Urinary bladder (tissue), 4 donors: ENCODE results near the gene C11orf16. TPM values are rescaled to one million over a fixed set of nuclear protein-coding genes. Genes with fewer than 3 reads are reported as not detected.
"Not testable (repeated sequence)": the region's sequence is repeated elsewhere in the genome, so short reads cannot be mapped to it uniquely, and the experiment has no call there.

Experiments used
- DNase-seq: peaks from one replicate; pipeline ENCODE4 v3.0.0-alpha.2; 2015; ENCODE audit errors: extremely low spot score
- H3K27ac ChIP-seq: one replicate; pipeline ENCODE4 v1.5.1; 2013; ENCODE audit warnings: low read depth, mild to moderate bottlenecking, moderate library complexity
- H3K36me3 ChIP-seq: one replicate; pipeline ENCODE4 v1.6.1; 2013; ENCODE audit warnings: mild to moderate bottlenecking, moderate library complexity; ENCODE audit not compliant: insufficient read depth
- H3K4me1 ChIP-seq: one replicate; pipeline ENCODE4 v1.6.1; 2013; ENCODE audit warnings: mild to moderate bottlenecking, moderate library complexity; ENCODE audit not compliant: insufficient read depth
- H3K4me3 ChIP-seq: one replicate; pipeline ENCODE4 v1.5.1; 2013; ENCODE audit warnings: low read depth, low read length
- WGBS: extraction: QIAGEN DNeasy Blood & Tissue Kit; methylation state at CpG from one replicate; pipeline ENCODE4 v1.1.7; 2013; 5-methylcytosine and 5-hydroxymethylcytosine counted together
- polyA plus RNA-seq: library from polyadenylated mRNA; stranded (reverse); fragments of 200-250 nt; gene quantifications from one replicate; pipeline ENCODE4 v1.2.3, GENCODE V29; 2013
- small RNA-seq: library from RNA; depleted of rRNA; stranded (forward); fragments of <200 nt; gene quantifications from one replicate; pipeline ENCODE3, GENCODE V24; 2014
- total RNA-seq: library from RNA; depleted of rRNA; stranded (reverse); fragments of >200 nt; gene quantifications from one replicate; pipeline ENCODE4 v1.2.3, GENCODE V29; 2014
- donor health status: healthy with polysubstance abuse.
- donor health status: healthy.

Gene C11orf16
- total and polyA plus RNA-seq, 2 donors, result not detected

DNA sequence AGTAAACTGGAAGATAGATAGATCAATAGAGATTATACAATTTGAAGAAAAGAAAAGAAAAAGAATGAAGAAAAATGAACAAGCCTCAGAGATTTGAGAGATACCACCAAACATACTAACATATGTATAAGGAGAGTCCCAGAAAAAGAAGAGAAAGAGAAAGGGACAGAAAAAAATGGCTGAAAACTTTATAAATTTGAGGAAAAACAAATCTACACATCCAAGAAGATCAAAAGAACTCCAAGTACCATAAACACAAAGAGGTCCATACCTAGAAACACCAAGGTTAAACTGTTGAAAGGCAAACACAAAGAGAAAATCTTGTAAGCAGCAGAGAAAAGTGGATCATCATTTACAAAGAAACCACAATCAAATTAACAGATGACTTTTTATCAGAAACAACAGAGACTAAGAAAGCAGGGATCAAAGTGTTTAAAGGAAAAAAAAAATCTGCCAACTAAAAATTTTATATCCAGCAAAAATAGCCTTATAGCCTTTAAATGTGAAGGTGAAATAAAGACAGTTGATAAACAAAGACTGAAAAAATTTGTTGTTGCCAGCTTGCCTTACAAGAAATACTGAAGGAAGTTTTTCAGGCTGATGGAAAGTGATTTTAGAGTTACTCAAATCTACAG, 33.5 kb downstream of the C11orf16 start:
- Histone ChIP-seq H3K4me3 (no peak overlapping the region), H3K27ac (no peak overlapping the region), H3K36me3 (no peaks in the 10 kb centered on the region), H3K4me1 (no peaks in the 10 kb centered on the region)
- DNase-seq, result no peak

DNA sequence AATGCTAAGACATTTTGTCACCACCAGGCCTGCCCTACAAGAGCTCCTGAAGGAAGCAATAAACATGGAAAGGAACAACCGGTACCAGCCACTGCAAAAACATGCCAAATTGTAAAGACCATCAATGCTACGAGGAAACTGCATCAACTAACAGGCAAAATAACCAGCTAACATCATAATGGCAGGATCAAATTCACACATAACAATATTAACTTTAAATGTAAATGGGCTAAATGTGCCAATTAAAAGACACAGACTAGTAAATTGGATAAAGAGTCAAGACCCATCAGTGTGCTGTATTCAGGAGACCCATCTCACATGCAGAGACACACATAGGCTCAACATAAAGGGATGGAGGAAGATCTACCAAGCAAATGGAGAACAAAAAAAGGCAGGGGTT, 41.6 kb downstream of the C11orf16 start:
- H3K36me3 ChIP-seq, H3K4me3 ChIP-seq, DNase-seq, H3K27ac ChIP-seq, H3K4me1 ChIP-seq: not testable (repeated sequence)
- 82% methylated on average over 2 of the region's 2 CpGs for WGBS

DNA sequence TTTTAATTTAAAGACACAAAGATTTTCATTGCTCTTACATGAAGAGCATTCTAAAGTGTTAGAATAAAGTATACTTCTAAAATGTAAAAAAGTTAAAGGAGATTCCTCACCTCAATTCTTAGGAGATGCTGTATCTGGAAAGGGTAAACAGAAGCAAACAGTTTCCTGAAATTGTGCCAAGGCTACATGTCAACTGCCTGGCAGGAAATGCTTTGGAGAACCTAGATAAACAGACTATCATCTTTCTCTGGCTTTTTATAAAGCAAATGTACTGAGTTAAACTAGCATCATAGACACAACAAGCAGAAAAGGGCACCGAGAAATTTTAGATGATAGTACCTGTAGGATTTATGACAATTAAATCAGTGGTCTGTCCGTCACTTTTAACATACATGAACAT, 46.4 kb downstream of the C11orf16 start:
- Histone ChIP-seq H3K4me3 (no peak overlapping the region), H3K4me1 (no peaks in the 10 kb centered on the region), H3K36me3 (no peaks in the 10 kb centered on the region), H3K27ac (no peak overlapping the region)
- DNase-seq, result no peak
- 47% methylated on average over 2 of the region's 2 CpGs for WGBS

DNA sequence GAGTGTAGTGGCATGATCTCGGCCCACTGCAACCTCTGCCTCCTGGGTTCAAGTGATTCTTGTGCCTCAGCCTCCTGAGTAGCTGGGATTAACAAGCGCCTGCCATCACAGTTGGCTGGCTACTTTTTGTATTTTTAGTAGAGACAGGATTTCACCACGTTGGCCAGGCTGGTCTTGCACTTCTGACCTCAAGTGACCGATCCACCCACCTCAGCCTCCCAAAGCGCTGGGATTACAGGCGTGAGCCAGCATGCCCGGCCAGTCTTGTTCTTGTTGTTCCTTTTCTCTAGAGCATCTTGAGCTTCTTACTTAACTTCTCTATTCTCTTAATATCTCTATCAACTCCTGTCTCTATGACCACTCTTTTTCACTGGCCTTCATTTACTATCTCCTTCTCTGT, 51.2 kb downstream of the C11orf16 start:
- not testable (repeated sequence) for DNase-seq, H3K4me1 ChIP-seq, H3K36me3 ChIP-seq, H3K4me3 ChIP-seq, H3K27ac ChIP-seq
- 86% methylated on average over 7 of the region's 7 CpGs for WGBS

DNA sequence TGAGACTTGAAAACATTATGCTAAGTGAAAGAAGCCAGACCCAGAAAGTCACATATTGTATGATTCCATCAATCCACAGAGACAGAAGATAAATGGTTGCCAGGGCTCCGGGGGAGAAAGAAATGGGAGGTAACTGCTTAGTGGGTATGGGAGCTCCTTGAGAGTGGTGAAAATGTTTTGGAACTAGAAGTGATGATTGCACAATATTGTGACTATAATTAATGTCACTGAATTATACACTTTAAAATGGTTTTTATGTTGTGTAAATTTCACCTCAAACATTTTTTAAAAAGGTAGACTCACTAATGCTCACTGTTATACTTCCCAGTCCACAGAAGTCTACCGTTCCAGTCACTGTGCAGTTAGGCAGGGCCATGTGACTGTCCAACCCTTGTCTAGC, 54.0 kb downstream of the C11orf16 start:
- Histone ChIP-seq H3K4me3 (no peak overlapping the region), H3K27ac (no peak overlapping the region), H3K36me3 (no peaks in the 10 kb centered on the region), H3K4me1 (no peaks in the 10 kb centered on the region)
- no peak for DNase-seq
- WGBS, result 89% methylated on average over 2 of the region's 2 CpGs

DNA sequence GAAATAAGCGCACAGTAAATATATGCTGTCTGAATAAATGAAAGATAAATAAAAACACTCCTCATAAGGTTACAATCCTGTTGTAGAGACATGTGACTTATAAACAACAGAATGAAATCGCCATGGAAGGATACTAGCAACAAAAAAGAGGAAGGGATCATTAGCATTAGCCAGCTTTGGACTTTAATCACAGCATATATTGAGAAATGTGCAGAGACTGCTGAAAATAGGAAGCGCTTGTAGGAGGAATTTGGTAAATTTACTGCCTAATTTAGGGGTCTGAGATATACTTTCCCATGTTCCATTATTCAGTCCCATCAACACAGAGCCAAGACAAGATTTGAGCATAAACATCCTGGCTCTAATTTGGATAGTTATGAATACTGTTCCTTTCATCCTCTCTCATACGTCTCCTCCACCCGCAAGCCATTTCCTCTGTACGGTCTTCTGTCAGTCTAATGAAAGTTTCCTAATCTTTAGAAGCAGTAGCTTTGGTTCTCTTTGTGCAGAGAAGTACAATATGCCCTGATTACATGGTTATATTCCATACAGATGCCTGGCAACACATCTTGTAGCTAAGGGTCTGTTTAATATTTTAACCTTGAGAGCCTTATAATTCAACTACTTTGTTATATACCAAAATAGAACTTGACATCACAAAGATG, 58.9 kb downstream of the C11orf16 start:
- WGBS, result 56% methylated on average over 6 of the region's 6 CpGs
- Histone ChIP-seq H3K36me3 (no peaks in the 10 kb centered on the region), H3K4me1 (no peaks in the 10 kb centered on the region), H3K4me3 (no peak overlapping the region), H3K27ac (no peak overlapping the region)
- no peak for DNase-seq

DNA sequence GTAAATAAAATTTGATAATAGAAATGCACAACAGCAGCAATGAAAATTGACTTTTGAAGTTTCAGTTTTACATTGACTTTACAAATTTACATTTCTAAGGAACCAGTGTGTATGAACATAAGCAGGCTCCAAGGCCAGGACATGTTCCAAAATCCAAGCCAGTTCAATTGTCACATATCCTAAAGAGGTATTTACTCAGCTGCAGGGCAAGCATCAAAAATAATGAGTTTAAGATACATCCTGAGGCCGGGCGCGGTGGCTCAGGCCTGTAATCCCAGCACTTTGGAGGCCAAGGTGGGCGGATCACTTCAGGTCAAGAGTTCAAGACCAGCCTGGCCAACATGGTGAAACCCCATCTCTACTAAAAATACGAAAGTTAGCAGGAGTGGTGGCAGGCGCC, 60.8 kb downstream of the C11orf16 start:
- no peak overlapping the region for H3K4me3 ChIP-seq
- H3K36me3 ChIP-seq, result no peaks in the 10 kb centered on the region
- H3K27ac ChIP-seq, result no peak overlapping the region
- no peak for DNase-seq
- H3K4me1 ChIP-seq, result no peaks in the 10 kb centered on the region
- WGBS, result 63% methylated on average over 6 of the region's 6 CpGs

DNA sequence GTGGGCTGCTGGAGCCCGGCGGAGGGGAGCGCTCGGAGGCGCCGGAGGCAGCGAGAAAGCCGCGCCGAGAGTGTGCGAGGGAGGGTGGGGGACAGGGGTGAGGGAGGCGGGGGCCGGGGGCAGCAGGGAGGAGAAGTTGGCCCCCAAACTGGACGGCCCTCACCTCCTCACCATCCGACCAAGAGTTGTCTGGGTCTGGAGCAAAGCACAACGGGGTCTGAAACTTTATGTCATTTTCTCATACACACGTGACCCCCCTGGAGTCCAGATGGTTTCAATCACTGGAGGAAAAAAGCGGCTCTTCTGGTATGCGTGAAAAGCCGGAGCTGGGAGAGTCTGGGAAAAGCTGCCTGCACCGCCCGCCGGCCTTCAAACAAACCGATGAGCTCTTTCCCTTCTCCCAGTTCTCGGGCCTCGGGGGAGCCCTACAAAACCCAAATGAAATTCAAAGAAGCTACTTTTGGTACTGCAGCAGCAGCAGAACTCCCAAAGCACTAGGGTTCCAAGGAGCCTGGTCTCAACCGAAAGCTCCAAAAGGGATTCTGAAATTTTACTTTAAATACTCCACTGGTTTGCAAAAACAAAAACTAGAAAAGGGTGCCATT, 61.5 kb downstream of the C11orf16 start:
- 2% methylated on average over 27 of the region's 27 CpGs for WGBS
- Histone ChIP-seq H3K36me3 (no peaks in the 10 kb centered on the region), H3K4me3 (peak overlapping the region; percentile 92), H3K4me1 (no peaks in the 10 kb centered on the region), H3K27ac (peak overlapping the region; percentile 89)
- DNase-seq, result peak; percentile 93

DNA sequence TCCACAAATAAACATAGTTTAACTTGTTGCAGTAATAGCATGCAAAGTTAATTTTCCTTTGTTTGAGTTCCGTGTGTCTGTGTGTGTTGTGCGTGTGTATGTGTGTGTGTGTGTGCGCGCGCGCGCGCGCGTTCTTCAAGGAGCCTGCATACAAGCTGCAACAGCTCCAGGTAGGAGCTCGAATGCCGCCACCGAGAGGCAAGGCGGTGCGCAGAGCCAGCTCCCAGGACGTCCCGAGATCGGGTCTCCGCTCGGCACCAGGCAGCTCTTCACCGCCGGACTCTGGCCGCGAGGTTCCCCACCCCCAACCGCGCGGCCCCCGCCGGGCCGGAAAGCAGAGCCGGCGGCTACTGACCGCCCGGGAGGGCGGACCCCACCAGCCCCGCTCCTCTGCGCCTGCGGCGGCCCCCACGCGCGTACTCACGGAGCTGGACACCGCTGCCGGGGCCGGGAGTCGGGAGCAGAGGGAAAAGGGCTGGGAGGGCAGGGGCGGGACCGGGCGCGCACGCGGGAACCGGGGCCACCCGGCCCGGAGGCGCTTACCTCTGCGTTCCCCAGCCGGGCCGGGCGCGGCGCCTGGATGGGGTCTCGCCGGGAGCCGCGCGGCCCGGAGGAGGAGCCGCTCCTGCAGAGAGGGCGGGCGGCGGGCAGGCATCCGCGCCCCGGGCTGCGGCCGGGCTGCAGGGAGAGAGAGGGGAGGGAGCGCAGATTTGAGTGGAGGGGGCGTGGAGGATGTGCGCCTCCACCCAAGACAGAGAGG, 62.2 kb downstream of the C11orf16 start:
- under 1% methylated on average over 81 of the region's 81 CpGs for WGBS
- peak; percentile 59 for DNase-seq
- Histone ChIP-seq H3K4me1 (no peaks in the 10 kb centered on the region), H3K36me3 (no peaks in the 10 kb centered on the region), H3K4me3 (peak overlapping the region; percentile 92), H3K27ac (peak overlapping the region; percentile 89)

Small RNAs within 50 kb of the gene (small RNA-seq; reads per million reads assigned to genes)
- not detected for gene RF00019

Other genes starting within 250 kb of the C11orf16 start
- 18.7 TPM for gene AKIP1, start 21.8 kb downstream of the C11orf16 start, total RNA-seq
- 30.7 TPM for gene AKIP1, start 21.8 kb downstream of the C11orf16 start, polyA plus RNA-seq
- gene ASCL3, start 10.1 kb upstream of the C11orf16 start, total RNA-seq, result not detected
- gene ASCL3, start 10.1 kb upstream of the C11orf16 start, polyA plus RNA-seq, result not detected
- 30.0 TPM for gene TMEM9B, start 31.5 kb upstream of the C11orf16 start, total RNA-seq
- 27.3 TPM for gene TMEM9B, start 31.5 kb upstream of the C11orf16 start, polyA plus RNA-seq
- 3.1 TPM for gene NRIP3, start 71.1 kb upstream of the C11orf16 start, total RNA-seq
- gene NRIP3, start 71.1 kb upstream of the C11orf16 start, polyA plus RNA-seq, result 2.1 TPM
- gene SCUBE2, start 158.7 kb upstream of the C11orf16 start, total RNA-seq, result 121 TPM
- gene SCUBE2, start 158.7 kb upstream of the C11orf16 start, polyA plus RNA-seq, result 24.5 TPM